MCF 10A (cell line): Measurements from ENCODE around the gene CCR7. TPM values are rescaled to one million over a fixed set of nuclear protein-coding genes. Genes with fewer than 3 reads are reported as not detected.
"Not testable (repeated sequence)": the region's sequence is repeated elsewhere in the genome, so short reads cannot be mapped to it uniquely, and the experiment has no call there.

Source experiments
- BruUV-seq: library from RNA; stranded (reverse); fragments of 400-500 nt; replicated peaks from 2 replicates; lab custom pipeline; 2021; lab: Mats Ljungman, UMichigan
- CTCF ChIA-PET: fragments of 300-600 bp; sonication (Branson Sonifier 250); formaldehyde crosslinking; extraction: SDS; loops from one replicate; lab custom pipeline; 2021; ENCODE audit warnings: antibody characterized with exemption, inconsistent platforms; lab: Yijun Ruan, JAX
- POLR2A ChIA-PET: fragments of 300-600, 350-650 bp; sonication (Branson Sonifier 250); formaldehyde crosslinking; extraction: SDS; loops from one replicate; lab custom pipeline; 2020; ENCODE audit warnings: antibody characterized with exemption, inconsistent platforms; lab: Yijun Ruan, JAX
- DNase-seq: peaks from one replicate; pipeline ENCODE4 v3.0.0-alpha.2; 2018; ENCODE audit not compliant: unreplicated experiment
- H3K27ac Mint-ChIP-seq: one replicate; pipeline ENCODE4 v1.8.0; 2022; ENCODE audit warnings: mild to moderate bottlenecking, low read depth, mixed read lengths; ENCODE audit not compliant: unreplicated experiment
- H3K27me3 Mint-ChIP-seq: one replicate; pipeline ENCODE4 v1.8.0; 2022; ENCODE audit warnings: mixed read lengths; ENCODE audit not compliant: insufficient read depth, unreplicated experiment
- H3K36me3 Mint-ChIP-seq: one replicate; pipeline ENCODE4 v1.8.0; 2022; ENCODE audit warnings: mild to moderate bottlenecking, moderate library complexity, mixed read lengths; ENCODE audit not compliant: insufficient read depth, unreplicated experiment
- H3K4me1 Mint-ChIP-seq: one replicate; pipeline ENCODE4 v1.8.0; 2022; ENCODE audit warnings: mixed read lengths; ENCODE audit not compliant: insufficient read depth, unreplicated experiment
- H3K4me3 Mint-ChIP-seq: one replicate; pipeline ENCODE4 v1.8.0; 2022; ENCODE audit warnings: mild to moderate bottlenecking, moderate library complexity, mixed read lengths; ENCODE audit not compliant: unreplicated experiment
- H3K9me3 Mint-ChIP-seq: one replicate; pipeline ENCODE4 v1.8.0; 2022; ENCODE audit warnings: mixed read lengths; ENCODE audit not compliant: unreplicated experiment
- CTCF ChIP-seq: fragments of 200-600 bp; IDR thresholded peaks from one replicate; pipeline ENCODE4 v1.8.0; 2022; ENCODE audit warnings: antibody characterized with exemption, mild to moderate bottlenecking; ENCODE audit not compliant: unreplicated experiment
- intact Hi-C: fragments of 100-400 bp; cut with micrococcal nuclease; formaldehyde crosslinking; loops from 2 replicates; pipeline ENCODE4 v1.14.1; 2022
- total RNA-seq: library from RNA; stranded (reverse); gene quantifications from 2 replicates; pipeline ENCODE4 v1.2.3, GENCODE V29; 2022

CCR7 gene
- total RNA-seq, 1 experiment from 2014 or later: not detected

GRCh38 chr17:40596261-40596919 lies 31.1 kb upstream of the CCR7 start:
- DNase-seq: peak; percentile 8
- ChIA-PET POLR2A (interaction anchor here (0.6 kb wide), 1 partner anchor 127 kb away, joined by 3 read pairs; no protein-coding TSS in a partner anchor), CTCF (interaction anchor here (0.6 kb wide), 1 partner anchor 23 kb away, joined by 3 read pairs; no protein-coding TSS in a partner anchor)
- H3K27ac Mint-ChIP-seq: no peak overlapping the region
- H3K9me3 Mint-ChIP-seq: no peaks in the 10 kb centered on the region
- no peak for TF ChIP-seq CTCF
- H3K27me3 Mint-ChIP-seq: peaks cover 2% of the 10 kb centered on the region
- no peaks in the 10 kb centered on the region for H3K4me1 Mint-ChIP-seq
- H3K4me3 Mint-ChIP-seq: no peak overlapping the region
- no peaks in the 10 kb centered on the region for H3K36me3 Mint-ChIP-seq
- no TSS peak for BruUV-seq
- intact Hi-C loops: no loop called here

DNA sequence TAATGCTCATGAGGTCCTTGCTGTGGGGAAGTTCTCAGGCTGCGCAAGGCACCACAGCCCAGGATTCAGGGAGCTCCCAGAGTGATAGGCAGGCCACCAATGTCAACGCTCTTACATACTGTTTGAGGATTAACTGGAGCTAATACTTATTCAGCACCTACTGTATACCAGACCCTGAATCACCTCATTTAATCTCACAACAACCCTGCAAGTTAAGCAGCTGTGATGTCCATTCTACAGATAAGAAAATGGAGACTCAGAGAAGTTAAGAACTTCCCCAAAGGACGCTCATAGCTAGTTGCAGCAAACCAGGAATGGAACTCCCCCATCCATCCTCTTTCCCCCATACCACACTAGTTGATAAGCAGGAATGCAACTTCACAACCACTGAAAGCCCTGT lies 25.5 kb upstream of the CCR7 start:
- POLR2A ChIA-PET: interaction anchor here (0.9 kb wide), 1 partner anchor 8 kb away, joined by 4 read pairs; no protein-coding TSS in a partner anchor
- Mint-ChIP-seq H3K4me1 (no peaks in the 10 kb centered on the region), H3K36me3 (no peaks in the 10 kb centered on the region), H3K27ac (no peak overlapping the region), H3K27me3 (peaks cover 53% of the 10 kb centered on the region), H3K4me3 (no peak overlapping the region), H3K9me3 (peaks cover 9% of the 10 kb centered on the region)
- CTCF ChIA-PET: interaction anchor here (0.5 kb wide), 2 partner anchors 116 to 529 kb away, joined by 3 read pairs; no protein-coding TSS in a partner anchor
- no TSS peak for BruUV-seq
- intact Hi-C loops: no loop called here
- no peak for TF ChIP-seq CTCF
- no peak for DNase-seq

DNA sequence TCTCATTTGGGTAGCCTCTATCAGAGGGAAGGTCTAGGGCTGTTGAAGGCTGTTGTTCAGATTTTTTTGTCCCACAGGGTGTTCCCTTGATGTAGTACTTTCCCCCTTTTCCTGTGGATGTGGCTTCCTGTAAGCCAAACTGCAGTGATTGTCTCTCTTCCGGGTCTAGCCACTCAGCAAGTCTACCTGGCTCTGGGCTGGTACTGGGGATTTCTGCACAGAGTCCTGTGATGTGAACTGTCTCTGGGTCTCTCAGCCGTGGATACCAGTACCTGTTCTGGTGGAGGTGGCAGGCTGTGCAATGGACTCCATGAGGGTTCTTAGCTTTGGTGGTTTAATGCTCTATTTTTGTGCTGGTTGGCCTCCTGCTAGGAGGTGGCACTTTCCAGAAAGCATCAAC lies 23.3 kb upstream of the CCR7 start:
- DNase-seq: no peak
- TF ChIP-seq CTCF: no peak
- intact Hi-C loops: no loop called here
- peaks cover 20% of the 10 kb centered on the region for H3K9me3 Mint-ChIP-seq
- peaks cover 57% of the 10 kb centered on the region for H3K27me3 Mint-ChIP-seq
- no peaks in the 10 kb centered on the region for H3K36me3 Mint-ChIP-seq
- H3K4me1 Mint-ChIP-seq: no peaks in the 10 kb centered on the region
- no TSS peak for BruUV-seq
- CTCF ChIA-PET: interaction anchor here (0.8 kb wide), 2 partner anchors 28 to 116 kb away, joined by 3 to 4 read pairs; no protein-coding TSS in a partner anchor
- H3K27ac Mint-ChIP-seq: no peak overlapping the region
- H3K4me3 Mint-ChIP-seq: no peak overlapping the region
- POLR2A ChIA-PET: interaction anchor here (0.6 kb wide), 1 partner anchor 253 kb away, joined by 3 read pairs; no protein-coding TSS in a partner anchor

GRCh38 chr17:40586264-40586663 lies 21.0 kb upstream of the CCR7 start:
- Mint-ChIP-seq H3K4me1 (peaks cover 15% of the 10 kb centered on the region), H3K27me3 (peaks cover 54% of the 10 kb centered on the region), H3K9me3 (peaks cover 20% of the 10 kb centered on the region)
- BruUV-seq, H3K4me3 Mint-ChIP-seq, CTCF ChIA-PET, intact Hi-C loops, H3K27ac Mint-ChIP-seq, DNase-seq, H3K36me3 Mint-ChIP-seq: not testable (repeated sequence)
- POLR2A ChIA-PET: interaction anchor here (0.6 to 0.7 kb wide), 2 partner anchors 9 to 37 kb away, joined by 3 to 4 read pairs; no protein-coding TSS in a partner anchor

DNA sequence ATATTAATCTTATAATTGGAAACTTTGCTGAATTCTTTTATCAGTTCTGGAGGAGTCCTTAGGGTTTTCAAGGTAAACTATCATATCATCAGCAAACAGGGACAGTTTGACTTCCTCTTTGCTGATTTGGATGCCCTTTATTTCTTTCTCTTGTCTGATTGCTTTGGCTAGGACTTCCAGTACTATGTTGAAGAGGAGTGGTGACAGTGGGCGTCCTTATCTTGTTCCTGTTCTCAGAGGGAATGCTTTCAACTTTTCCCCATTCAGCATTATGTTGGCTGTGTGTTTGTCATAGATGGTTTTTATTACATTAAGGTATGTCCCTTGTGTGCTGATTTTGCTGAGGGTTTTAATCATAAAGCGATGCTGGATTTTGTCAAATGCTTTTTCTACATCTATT lies 19.7 kb upstream of the CCR7 start:
- BruUV-seq, DNase-seq, H3K4me3 Mint-ChIP-seq, intact Hi-C loops, H3K27ac Mint-ChIP-seq, H3K36me3 Mint-ChIP-seq: not testable (repeated sequence)
- ChIA-PET CTCF (interaction anchor here (0.7 kb wide), 1 partner anchor 25 kb away, joined by 3 read pairs; no protein-coding TSS in a partner anchor), POLR2A (interaction anchor here (4.3 kb wide), 1 partner anchor 114 kb away, joined by 17 read pairs; no protein-coding TSS in a partner anchor)
- Mint-ChIP-seq H3K4me1 (peaks cover 15% of the 10 kb centered on the region), H3K27me3 (peaks cover 41% of the 10 kb centered on the region), H3K9me3 (peaks cover 20% of the 10 kb centered on the region)
